OCI-LY1 (cell line): ENCODE data around the gene RAB13.

Experiments used
- CTCF ChIP-seq: fragments of 200-600 bp; sonication (generic), shearing (Covaris generic); IDR thresholded peaks from 2 replicates; pipeline ENCODE4 v1.5.1; 2017; ENCODE audit warnings: mild to moderate bottlenecking, antibody characterized with exemption, low read length, moderate library complexity, mixed read lengths
- EZH2 ChIP-seq: fragments of 200-600 bp; sonication (generic), shearing (Covaris generic); IDR thresholded peaks from 2 replicates; pipeline ENCODE4 v1.8.0; 2017; ENCODE audit warnings: borderline replicate concordance, mixed run types, mild to moderate bottlenecking, antibody characterized with exemption, low read length, moderate library complexity, mixed read lengths

- TF ChIP-seq CTCF (no peak), EZH2 (no peak)
Observed at GRCh38 chr1:153956997-153957715, 29.0 kb downstream of the RAB13 start.
